GM10248 (cell line): ENCODE measurements around the gene LCN12.
A peak's percentile ranks its signal among the peaks of the same experiment; 100 is the strongest.

Experiments used
- CTCF ChIA-PET: fragments of 300-600 bp; sonication (Branson Sonifier 250); formaldehyde crosslinking; extraction: SDS; loops from one replicate; lab custom pipeline; 2021; ENCODE audit warnings: antibody characterized with exemption; lab: Yijun Ruan, JAX
- POLR2A ChIA-PET: fragments of 350-650 bp; sonication (Branson Sonifier 250); formaldehyde crosslinking; extraction: SDS; loops from one replicate; lab custom pipeline; 2020; ENCODE audit warnings: antibody characterized with exemption; lab: Yijun Ruan, JAX
- DNase-seq: peaks from one replicate; pipeline ENCODE4 v3.0.0; 2012; ENCODE audit errors: extremely low spot score
- TF ChIP-seq, protein P1 (sequence below): IDR thresholded peaks from 2 replicates; pipeline ENCODE4 v1.5.1; 2012; ENCODE audit warnings: mild to moderate bottlenecking, low read depth; ENCODE audit errors: extremely low read depth, missing control alignments, control extremely low read depth

LCN12 gene

GRCh38 chr9:136944212-136944518 lies 7.9 kb upstream of the LCN12 start:
- DNase-seq = peak; percentile 85
- TF ChIP-seq, protein P1, sequence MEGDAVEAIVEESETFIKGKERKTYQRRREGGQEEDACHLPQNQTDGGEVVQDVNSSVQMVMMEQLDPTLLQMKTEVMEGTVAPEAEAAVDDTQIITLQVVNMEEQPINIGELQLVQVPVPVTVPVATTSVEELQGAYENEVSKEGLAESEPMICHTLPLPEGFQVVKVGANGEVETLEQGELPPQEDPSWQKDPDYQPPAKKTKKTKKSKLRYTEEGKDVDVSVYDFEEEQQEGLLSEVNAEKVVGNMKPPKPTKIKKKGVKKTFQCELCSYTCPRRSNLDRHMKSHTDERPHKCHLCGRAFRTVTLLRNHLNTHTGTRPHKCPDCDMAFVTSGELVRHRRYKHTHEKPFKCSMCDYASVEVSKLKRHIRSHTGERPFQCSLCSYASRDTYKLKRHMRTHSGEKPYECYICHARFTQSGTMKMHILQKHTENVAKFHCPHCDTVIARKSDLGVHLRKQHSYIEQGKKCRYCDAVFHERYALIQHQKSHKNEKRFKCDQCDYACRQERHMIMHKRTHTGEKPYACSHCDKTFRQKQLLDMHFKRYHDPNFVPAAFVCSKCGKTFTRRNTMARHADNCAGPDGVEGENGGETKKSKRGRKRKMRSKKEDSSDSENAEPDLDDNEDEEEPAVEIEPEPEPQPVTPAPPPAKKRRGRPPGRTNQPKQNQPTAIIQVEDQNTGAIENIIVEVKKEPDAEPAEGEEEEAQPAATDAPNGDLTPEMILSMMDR = peak; percentile 16
- ChIA-PET CTCF (interaction anchor here (0.7 to 6.5 kb wide), 16 partner anchors 9 to 216 kb away, joined by 3 to 126 read pairs (median 4); partner anchors contain the start of genes FUT7, MAN1B1, PAXX and RABL6), POLR2A (interaction anchor here (0.5 to 0.7 kb wide), 4 partner anchors 48 to 241 kb away, joined by 3 to 4 read pairs (median 4); partner anchors contain the start of gene PAXX)

DNA sequence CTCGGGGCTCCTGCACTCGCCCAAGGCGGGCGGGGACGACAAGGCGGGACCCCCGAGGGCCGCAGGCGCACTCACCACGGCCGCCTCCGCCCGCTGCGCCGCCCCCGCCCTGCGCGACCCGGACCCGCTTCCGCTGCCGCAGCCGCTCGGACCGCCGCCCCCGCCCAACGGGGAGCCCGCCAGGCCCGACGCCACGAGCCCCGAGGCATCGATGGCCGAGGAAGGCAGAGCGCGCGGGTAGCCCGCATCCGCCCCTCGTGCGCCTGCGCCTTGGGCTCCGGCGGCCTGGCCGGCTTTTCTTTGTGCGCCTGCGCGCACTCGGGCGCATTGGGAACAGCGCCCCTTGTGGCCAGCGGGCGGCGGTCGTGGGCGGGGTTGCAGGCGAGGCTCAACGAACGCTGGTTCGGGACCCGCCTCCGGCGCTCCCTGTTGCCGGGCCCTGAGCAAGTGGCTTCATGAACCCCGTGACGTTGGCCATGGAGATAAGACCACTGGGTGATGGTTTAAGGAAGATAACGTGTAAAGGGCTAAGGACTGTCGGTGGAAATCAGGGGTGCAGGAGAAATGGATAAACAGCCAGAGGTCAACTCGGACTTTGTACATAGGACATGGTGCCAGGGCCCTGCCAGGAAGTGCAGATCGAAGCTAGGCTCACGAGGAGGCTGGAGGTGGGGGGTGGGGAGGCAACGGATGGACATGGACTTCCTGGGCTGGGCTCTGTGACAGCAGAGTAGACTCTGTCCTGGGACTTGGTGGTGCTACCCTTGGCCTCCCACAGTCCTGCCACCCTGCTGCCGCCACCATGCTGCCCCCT lies 7.3 kb upstream of the LCN12 start, which contains the start of the genes C8G and FBXW5:
C8G (plus strand) TSS at position 725 of the 814 bp plus-strand sequence; CDS start at position 803, 78 bp downstream.
FBXW5 (minus strand) TSS at position 220 of the 814 bp plus-strand sequence. CDS start 655 bp downstream, outside the sequence.
- peak; percentile 100 for DNase-seq
- CTCF ChIA-PET = interaction anchor here (0.7 to 6.5 kb wide), 16 partner anchors 9 to 216 kb away, joined by 3 to 126 read pairs (median 4); partner anchors contain the start of genes FUT7, MAN1B1, PAXX and RABL6
- POLR2A ChIA-PET = interaction anchor here (0.7 kb wide), 1 partner anchor 61 kb away, joined by 4 read pairs; no protein-coding TSS in a partner anchor
- TF ChIP-seq, protein P1 = peak; percentile 95

DNA sequence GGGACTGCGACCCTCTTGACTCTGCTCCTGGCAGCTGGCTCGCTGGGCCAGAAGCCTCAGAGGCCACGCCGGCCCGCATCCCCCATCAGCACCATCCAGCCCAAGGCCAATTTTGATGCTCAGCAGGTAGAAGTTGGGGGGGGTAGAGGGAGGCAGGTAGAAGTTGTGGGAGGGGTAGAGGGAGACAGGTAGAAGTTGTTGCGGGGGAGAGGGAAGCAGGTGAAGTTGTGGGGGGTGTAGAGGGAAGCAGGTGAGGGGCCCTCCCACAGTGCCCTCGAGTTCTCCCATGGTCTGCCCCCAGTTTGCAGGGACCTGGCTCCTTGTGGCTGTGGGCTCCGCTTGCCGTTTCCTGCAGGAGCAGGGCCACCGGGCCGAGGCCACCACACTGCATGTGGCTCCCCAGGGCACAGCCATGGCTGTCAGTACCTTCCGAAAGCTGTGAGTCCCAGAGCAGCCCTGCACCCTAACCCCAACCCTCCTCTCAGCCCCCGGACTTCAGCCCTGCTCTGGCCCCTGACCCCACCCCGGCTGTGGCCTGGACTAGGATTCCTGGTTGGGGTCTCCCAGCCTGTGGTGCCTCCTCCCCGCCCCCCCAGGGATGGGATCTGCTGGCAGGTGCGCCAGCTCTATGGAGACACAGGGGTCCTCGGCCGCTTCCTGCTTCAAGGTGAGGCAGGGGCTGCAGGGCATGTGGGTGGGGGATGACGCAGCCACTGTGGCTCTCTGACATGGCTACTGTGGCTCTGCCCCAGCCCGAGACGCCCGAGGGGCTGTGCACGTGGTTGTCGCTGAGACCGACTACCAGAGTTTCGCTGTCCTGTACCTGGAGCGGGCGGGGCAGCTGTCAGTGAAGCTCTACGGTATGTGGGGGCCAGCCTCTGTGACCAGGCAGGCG lies 6.5 kb upstream of the LCN12 start:
- CTCF ChIA-PET = interaction anchor here (0.7 to 6.5 kb wide), 5 partner anchors 17 to 102 kb away, joined by 3 to 126 read pairs (median 4); partner anchors contain the start of genes AJM1 and FUT7

GRCh38 chr9:136946228-136947027 lies 5.6 kb upstream of the LCN12 start:
- TF ChIP-seq, protein P1 = no peak
- no peak for DNase-seq
- ChIA-PET POLR2A (interaction anchor here (1.6 kb wide), 1 partner anchor 294 kb away, joined by 3 read pairs; the partner anchor contains the start of gene TUBB4B), CTCF (interaction anchor here (0.9 to 6.5 kb wide), 8 partner anchors 53 to 156 kb away, joined by 3 to 126 read pairs (median 4); partner anchors contain the start of genes ABCA2, AJM1, FUT7 and SAPCD2)

More for the DNA sequence above, 6.5 kb upstream of the LCN12 start:
- TF ChIP-seq, protein P1 = no peak
- POLR2A ChIA-PET = no interaction called here
- DNase-seq = no peak

DNA sequence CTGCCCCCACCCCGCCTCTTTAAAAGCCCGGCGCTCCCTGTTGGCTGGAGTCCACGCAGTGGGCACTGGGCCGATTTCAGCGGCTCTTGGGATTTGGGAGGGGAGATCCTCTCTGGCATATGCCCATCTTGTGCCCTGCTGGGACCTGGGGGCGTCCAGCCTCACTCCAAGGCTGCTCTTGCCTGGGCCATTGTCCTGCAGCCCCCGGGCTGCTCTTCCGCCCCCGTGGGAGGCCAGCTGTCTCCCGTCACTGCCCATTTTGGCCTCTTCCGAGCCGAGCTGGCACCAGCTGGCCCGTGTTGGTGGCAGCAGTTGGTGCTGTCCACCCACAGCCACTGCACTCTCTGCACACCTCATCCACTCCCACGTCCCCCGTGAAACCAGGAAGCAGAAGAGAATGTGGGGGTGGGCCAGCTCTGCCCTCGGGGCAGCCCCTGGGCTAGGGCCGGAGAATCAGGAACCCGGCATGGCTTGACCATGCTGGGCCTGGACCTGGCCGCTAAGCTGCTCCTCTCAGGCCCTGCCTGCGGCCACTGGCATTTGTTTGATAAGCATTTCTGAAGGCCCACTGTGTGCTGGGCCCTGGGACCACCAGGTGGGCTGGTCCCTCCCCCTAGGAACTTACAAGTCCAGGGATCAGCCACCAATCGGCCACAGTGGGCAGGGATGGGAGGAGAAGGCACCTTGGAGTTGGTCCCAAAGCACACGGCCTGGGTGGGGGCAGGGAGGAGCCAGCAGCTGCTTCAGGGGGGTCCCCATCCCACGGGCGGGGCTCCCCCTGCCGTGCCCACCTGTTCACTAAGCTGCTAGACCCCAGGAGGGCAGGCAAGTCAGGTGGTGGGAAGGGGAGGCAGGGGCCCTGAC lies 4.8 kb upstream of the LCN12 start:
- TF ChIP-seq, protein P1 = no peak
- ChIA-PET CTCF (interaction anchor here (0.9 to 6.5 kb wide), 30 partner anchors 8 to 289 kb away, joined by 3 to 126 read pairs (median 4); partner anchors contain the start of genes ABCA2, AJM1, FUT7 and MAN1B1), POLR2A (interaction anchor here (1.6 kb wide), 1 partner anchor 294 kb away, joined by 3 read pairs; the partner anchor contains the start of gene TUBB4B)
- DNase-seq = no peak
